ENCODE data around the gene SAP25.

DNA sequence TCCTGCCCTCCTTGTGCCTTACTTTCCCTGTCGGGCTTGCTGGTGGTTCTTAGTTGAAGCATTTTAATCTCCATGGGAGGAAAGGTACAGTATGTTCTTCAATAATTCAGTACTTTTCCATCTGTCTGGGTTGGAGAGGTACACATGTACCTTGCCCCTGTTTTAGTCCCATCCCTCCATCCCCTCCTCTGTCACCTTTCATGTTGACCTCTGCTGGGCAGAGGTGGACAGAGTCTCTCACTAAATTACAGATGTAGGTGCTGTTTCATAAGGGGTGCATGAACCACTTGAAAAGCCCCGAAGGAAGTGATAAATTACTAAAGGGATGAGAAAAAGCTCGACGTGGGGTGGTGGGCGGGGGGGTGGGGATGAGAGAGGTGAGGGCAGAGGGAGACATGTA lies 29.3 kb downstream of the SAP25 start:
- TF ChIP-seq, protein P1, sequence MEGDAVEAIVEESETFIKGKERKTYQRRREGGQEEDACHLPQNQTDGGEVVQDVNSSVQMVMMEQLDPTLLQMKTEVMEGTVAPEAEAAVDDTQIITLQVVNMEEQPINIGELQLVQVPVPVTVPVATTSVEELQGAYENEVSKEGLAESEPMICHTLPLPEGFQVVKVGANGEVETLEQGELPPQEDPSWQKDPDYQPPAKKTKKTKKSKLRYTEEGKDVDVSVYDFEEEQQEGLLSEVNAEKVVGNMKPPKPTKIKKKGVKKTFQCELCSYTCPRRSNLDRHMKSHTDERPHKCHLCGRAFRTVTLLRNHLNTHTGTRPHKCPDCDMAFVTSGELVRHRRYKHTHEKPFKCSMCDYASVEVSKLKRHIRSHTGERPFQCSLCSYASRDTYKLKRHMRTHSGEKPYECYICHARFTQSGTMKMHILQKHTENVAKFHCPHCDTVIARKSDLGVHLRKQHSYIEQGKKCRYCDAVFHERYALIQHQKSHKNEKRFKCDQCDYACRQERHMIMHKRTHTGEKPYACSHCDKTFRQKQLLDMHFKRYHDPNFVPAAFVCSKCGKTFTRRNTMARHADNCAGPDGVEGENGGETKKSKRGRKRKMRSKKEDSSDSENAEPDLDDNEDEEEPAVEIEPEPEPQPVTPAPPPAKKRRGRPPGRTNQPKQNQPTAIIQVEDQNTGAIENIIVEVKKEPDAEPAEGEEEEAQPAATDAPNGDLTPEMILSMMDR (IDR thresholded peaks at IDR 0.05), result no peak
- no peak for TF ChIP-seq EZH2 (IDR thresholded peaks at IDR 0.05; ENCODE audit: borderline replicate concordance, insufficient read depth, low read depth, low read length, poor library complexity, severe bottlenecking)
